Uterus (tissue), 4 donors: ENCODE results near the gene LYPD3. TPM values are rescaled to one million over a fixed set of nuclear protein-coding genes. Genes with fewer than 3 reads are reported as not detected.

Experiments used
- DNase-seq, 2 donors: peaks; one replicate each; pipeline ENCODE4 v3.0.0-alpha.2; 2019 to 2020
- H3K27ac ChIP-seq, 2 donors: fragments of 200-600 bp; sonication (generic); 1 replicate in 1 of 2; 2 replicates in 1 of 2; pipeline ENCODE4 v1.5.1; 2016 to 2018
- H3K27me3 ChIP-seq, 2 donors: fragments of 200-600 bp; sonication (generic); one replicate each; pipeline ENCODE4 v1.5.1; 2018 to 2019; ENCODE audit warnings: control low read depth in 1 of 2
- H3K36me3 ChIP-seq, 2 donors: fragments of 200-600 bp; sonication (generic); one replicate each; pipeline ENCODE4 v1.5.1; 2019; ENCODE audit warnings: control low read depth in 1 of 2
- H3K4me1 ChIP-seq, 2 donors: fragments of 200-600 bp; sonication (generic); one replicate each; pipeline ENCODE4 v1.5.1; 2018 to 2019; ENCODE audit warnings: control low read depth in 1 of 2
- H3K4me3 ChIP-seq, 2 donors: fragments of 200-600 bp; sonication (generic); 1 replicate in 1 of 2; 2 replicates in 1 of 2; pipeline ENCODE4 v1.5.1; 2018 to 2019; ENCODE audit warnings: mild to moderate bottlenecking in 1 of 2
- H3K9me3 ChIP-seq, 2 donors: fragments of 200-600 bp; sonication (generic); one replicate each; pipeline ENCODE4 v1.5.1; 2019; ENCODE audit warnings: control low read depth in 1 of 2
- CTCF ChIP-seq, 4 experiments: fragments of 200-600 bp in 2 of 4; fragments of 450-650 bp in 2 of 4; sonication (generic) in 2 of 4; IDR thresholded peaks; one replicate each; pipeline ENCODE4 v1.5.1; 2016 to 2019; ENCODE audit warnings: antibody characterized with exemption in 4 of 4, mild to moderate bottlenecking in 2 of 4, moderate library complexity in 1 of 4
- POLR2A ChIP-seq, 2 donors: fragments of 450-650 bp; IDR thresholded peaks; one replicate each; pipeline ENCODE4 v1.6.1; 2016; ENCODE audit warnings: antibody characterized with exemption in 2 of 2, mild to moderate bottlenecking in 1 of 2, moderate library complexity in 1 of 2
- intact Hi-C: fragments of 100-400 bp; cut with DNase I; formaldehyde crosslinking; loops from one replicate; pipeline ENCODE4 v1.15.1; 2023; ENCODE audit warnings: low total_unique reads
- total RNA-seq, 4 donors: library from RNA; depleted of rRNA in 3 of 4; stranded (reverse); fragments of >200 nt in 3 of 4; gene quantifications; one replicate each; pipeline versions ENCODE4 v1.1.0 to v1.2.4, GENCODE V29; 2014 to 2023
- donor health status: DM: yes; HTN: yes; CAD: no.

LYPD3 gene
- total RNA-seq, 4 donors from 2014 or later = 0.28 to 2.4 TPM; not detected in 2

- Histone ChIP-seq H3K27ac (no peak overlapping the region), H3K27me3 (no peaks in the 10 kb centered on the region), H3K4me1 (no peaks in the 10 kb centered on the region), H3K36me3 (no peaks in the 10 kb centered on the region), H3K4me3 (no peak overlapping the region), H3K9me3 (no peaks in the 10 kb centered on the region)
- no peak for DNase-seq
- intact Hi-C loops = no loop called here
- TF ChIP-seq POLR2A (IDR thresholded peaks at IDR 0.05) = no peak
- no peak for TF ChIP-seq CTCF (IDR thresholded peaks at IDR 0.05)
Observed at GRCh38 chr19:43430142-43430710, 35.2 kb downstream of the LYPD3 start.

- H3K27ac ChIP-seq = no peak overlapping the region
- no peaks in the 10 kb centered on the region for H3K4me1 ChIP-seq
- no peaks in the 10 kb centered on the region for H3K9me3 ChIP-seq
- intact Hi-C loops = no loop called here
- TF ChIP-seq CTCF (IDR thresholded peaks at IDR 0.05) (no peak), POLR2A (IDR thresholded peaks at IDR 0.05) (no peak)
- H3K36me3 ChIP-seq = no peaks in the 10 kb centered on the region
- no peak overlapping the region for H3K4me3 ChIP-seq
- no peak for DNase-seq
- H3K27me3 ChIP-seq = no peaks in the 10 kb centered on the region
Observed at GRCh38 chr19:43429395-43429794, 36.0 kb downstream of the LYPD3 start.

- intact Hi-C loops = no loop called here
- H3K4me1 ChIP-seq = no peaks in the 10 kb centered on the region
- H3K27me3 ChIP-seq = no peaks in the 10 kb centered on the region
- H3K4me3 ChIP-seq = no peak overlapping the region
- no peaks in the 10 kb centered on the region for H3K36me3 ChIP-seq
- no peak for DNase-seq
- no peak overlapping the region for H3K27ac ChIP-seq
- no peaks in the 10 kb centered on the region for H3K9me3 ChIP-seq
- TF ChIP-seq POLR2A (IDR thresholded peaks at IDR 0.05) (no peak), CTCF (IDR thresholded peaks at IDR 0.05) (no peak)
Observed at GRCh38 chr19:43425567-43426392, 39.6 kb downstream of the LYPD3 start.

GRCh38 chr19:43423779-43424178, 41.6 kb downstream of the LYPD3 start:
- intact Hi-C loops = no loop called here
- H3K27ac ChIP-seq = no peak overlapping the region
- TF ChIP-seq CTCF (IDR thresholded peaks at IDR 0.05) (no peak), POLR2A (IDR thresholded peaks at IDR 0.05) (no peak)
- no peaks in the 10 kb centered on the region for H3K9me3 ChIP-seq
- H3K27me3 ChIP-seq = no peaks in the 10 kb centered on the region
- DNase-seq = no peak
- H3K36me3 ChIP-seq = no peaks in the 10 kb centered on the region
- no peaks in the 10 kb centered on the region for H3K4me1 ChIP-seq
- H3K4me3 ChIP-seq = no peak overlapping the region

GRCh38 chr19:43422689-43423066, 42.7 kb downstream of the LYPD3 start:
- Histone ChIP-seq H3K4me3 (no peak overlapping the region), H3K4me1 (no peaks in the 10 kb centered on the region), H3K27ac (no peak overlapping the region), H3K36me3 (no peaks in the 10 kb centered on the region), H3K27me3 (no peaks in the 10 kb centered on the region), H3K9me3 (no peaks in the 10 kb centered on the region)
- intact Hi-C loops = no loop called here
- DNase-seq = no peak
- TF ChIP-seq CTCF (IDR thresholded peaks at IDR 0.05) (no peak), POLR2A (IDR thresholded peaks at IDR 0.05) (no peak)
